Mucosa of descending colon (tissue), 3 donors: Measurements from ENCODE around the gene ARHGAP26. TPM values are rescaled to one million over a fixed set of nuclear protein-coding genes. Genes with fewer than 3 reads are reported as not detected.

Experiments
- ATAC-seq: fragments of 200-7000 bp; cut with Tn5 transposase; one replicate; pipeline ENCODE4 v1.9.1; 2020; ENCODE audit warnings: mild to moderate bottlenecking, moderate library complexity
- DNase-seq, 3 donors: peaks; one replicate each; pipeline ENCODE4 v3.0.0-alpha.2; 2020
- H3K36me3 ChIP-seq: fragments of 200-600 bp; one replicate; pipeline ENCODE4 v1.8.0; 2021; ENCODE audit warnings: low read depth, mild to moderate bottlenecking
- H3K4me1 ChIP-seq: fragments of 200-600 bp; one replicate; pipeline ENCODE4 v1.8.0; 2021; ENCODE audit warnings: low read depth, mild to moderate bottlenecking
- H3K4me3 ChIP-seq: fragments of 200-600 bp; one replicate; pipeline ENCODE4 v1.8.0; 2021; ENCODE audit warnings: mild to moderate bottlenecking
- H3K9me3 ChIP-seq: fragments of 200-600 bp; one replicate; pipeline ENCODE4 v1.8.0; 2021; ENCODE audit warnings: mild to moderate bottlenecking
- intact Hi-C, 2 donors: fragments of 100-400 bp; cut with DNase I in 1 of 2; cut with micrococcal nuclease in 1 of 2; formaldehyde crosslinking; loops; one replicate each; pipeline versions ENCODE4 v1.11.0 to v1.11.1; 2022; cut with DNase I, micrococcal nuclease
- total RNA-seq, 3 donors: library from RNA; stranded (reverse); fragmentation: NEBNext Ultra II Directional in 2 of 3; extraction: Animal tissue kit (Norgen Biotek cat#: 25700) in 2 of 3; gene quantifications; one replicate each; pipeline versions ENCODE4 v1.2.1 to v1.2.4, GENCODE V29; 2021 to 2023
- TF ChIP-seq, protein P1 (sequence below): fragments of 200-600 bp; IDR thresholded peaks from one replicate; pipeline ENCODE4 v1.8.0; 2022; ENCODE audit warnings: antibody characterized with exemption, mild to moderate bottlenecking
- donor health status: DM: no; HTN: no; CAD: no; lungs with moderate emphysema.
- donor health status: DM: no; HTN: no; CAD: no.
- donor health status: DM: no; HTN: yes; CAD: no.

The ARHGAP26 gene
- total RNA-seq, 3 donors from 2014 or later = 52.9 to 96.0 (median 67.8) TPM

DNA sequence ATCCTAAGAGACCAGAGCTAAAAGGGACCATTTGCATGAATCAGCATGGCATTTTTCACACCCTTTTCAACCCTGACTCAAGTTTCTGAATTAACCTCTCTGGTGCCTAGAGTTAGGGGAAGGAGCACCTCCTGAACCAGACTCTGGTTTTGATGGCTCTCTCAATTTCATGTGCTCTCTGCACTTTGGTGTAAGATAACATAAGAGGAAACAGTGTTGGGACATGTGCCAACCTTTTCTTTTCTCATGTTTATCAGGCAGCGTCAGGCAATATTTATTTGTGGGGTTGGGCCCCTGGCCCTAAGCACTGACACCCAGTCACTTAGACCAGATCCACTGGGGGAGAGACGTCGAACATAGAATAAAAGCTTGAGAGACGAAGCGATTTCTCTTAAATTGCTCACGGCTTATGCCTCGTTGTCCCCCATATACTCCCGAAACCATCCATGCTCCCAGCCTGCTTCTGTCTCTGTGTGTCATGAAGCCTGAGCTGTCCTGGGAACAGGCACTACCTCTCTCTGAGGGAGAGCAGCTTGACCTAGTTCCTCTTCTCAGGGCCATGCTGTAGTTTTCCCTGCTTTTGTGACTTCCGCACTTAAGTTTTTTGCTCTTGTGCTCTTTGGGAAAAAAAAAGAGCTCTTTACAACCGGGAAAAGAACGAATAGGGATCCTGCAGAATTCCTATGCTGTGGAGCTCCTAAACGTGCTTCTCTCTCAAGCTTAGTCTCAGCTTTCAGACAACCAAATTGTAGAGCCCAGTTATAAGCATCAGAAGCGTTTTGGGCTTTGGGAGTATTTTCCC, 437.6 kb downstream of the ARHGAP26 start:
- intact Hi-C loops = no loop called here
- TF ChIP-seq, protein P1, sequence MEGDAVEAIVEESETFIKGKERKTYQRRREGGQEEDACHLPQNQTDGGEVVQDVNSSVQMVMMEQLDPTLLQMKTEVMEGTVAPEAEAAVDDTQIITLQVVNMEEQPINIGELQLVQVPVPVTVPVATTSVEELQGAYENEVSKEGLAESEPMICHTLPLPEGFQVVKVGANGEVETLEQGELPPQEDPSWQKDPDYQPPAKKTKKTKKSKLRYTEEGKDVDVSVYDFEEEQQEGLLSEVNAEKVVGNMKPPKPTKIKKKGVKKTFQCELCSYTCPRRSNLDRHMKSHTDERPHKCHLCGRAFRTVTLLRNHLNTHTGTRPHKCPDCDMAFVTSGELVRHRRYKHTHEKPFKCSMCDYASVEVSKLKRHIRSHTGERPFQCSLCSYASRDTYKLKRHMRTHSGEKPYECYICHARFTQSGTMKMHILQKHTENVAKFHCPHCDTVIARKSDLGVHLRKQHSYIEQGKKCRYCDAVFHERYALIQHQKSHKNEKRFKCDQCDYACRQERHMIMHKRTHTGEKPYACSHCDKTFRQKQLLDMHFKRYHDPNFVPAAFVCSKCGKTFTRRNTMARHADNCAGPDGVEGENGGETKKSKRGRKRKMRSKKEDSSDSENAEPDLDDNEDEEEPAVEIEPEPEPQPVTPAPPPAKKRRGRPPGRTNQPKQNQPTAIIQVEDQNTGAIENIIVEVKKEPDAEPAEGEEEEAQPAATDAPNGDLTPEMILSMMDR = no peak
- Histone ChIP-seq H3K9me3 (no peaks in the 10 kb centered on the region), H3K36me3 (no peaks in the 10 kb centered on the region), H3K4me1 (no peaks in the 10 kb centered on the region), H3K4me3 (no peak overlapping the region)
- ATAC-seq = peak; percentile 43
- DNase-seq = no peak

DNA sequence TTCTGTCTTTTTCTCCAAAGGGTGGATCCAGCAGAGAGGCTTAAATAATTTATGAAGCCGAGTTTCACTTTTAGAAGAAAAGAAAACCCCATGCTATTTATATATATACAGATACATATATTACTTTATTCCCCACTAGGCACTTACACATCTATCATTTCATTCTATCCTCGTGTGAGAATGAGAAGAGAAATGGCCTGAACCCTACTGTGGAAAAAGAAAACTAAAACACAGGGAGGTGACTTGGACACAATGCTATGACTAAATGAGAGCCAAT, 438.1 kb downstream of the ARHGAP26 start:
- intact Hi-C loops = no loop called here
- Histone ChIP-seq H3K36me3 (no peaks in the 10 kb centered on the region), H3K4me3 (no peak overlapping the region), H3K4me1 (no peaks in the 10 kb centered on the region), H3K9me3 (no peaks in the 10 kb centered on the region)
- DNase-seq = no peak
- ATAC-seq = no peak
- TF ChIP-seq, protein P1 = no peak

- no peak for ATAC-seq
Measured at GRCh38 chr5:143208781-143209510, 438.8 kb downstream of the ARHGAP26 start.

DNA sequence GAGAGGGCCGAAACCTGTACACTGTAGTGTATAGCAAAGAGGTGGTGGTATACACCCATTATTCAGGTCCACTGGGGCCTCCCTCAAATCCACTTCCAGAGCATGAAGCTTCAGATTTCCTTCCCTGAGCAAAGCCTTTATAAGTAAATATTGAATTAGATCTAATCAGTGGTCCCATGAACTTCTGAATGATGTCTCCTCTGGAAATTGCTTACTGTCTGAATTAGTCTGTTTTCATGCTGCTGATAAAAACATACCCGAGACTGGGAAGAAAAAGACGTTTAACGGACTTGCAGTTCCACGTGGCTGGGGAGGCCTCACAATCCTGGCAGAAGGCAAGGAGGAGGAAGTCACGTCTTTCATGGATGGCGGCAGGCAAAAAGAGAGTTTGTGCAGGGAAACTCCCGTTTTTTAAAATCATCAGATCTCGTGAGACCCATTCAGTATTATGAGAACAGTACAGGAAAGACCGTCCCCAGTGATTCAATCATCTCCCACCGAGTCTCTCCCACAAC, 439.8 kb downstream of the ARHGAP26 start:
- TF ChIP-seq, protein P1 = no peak
- no peak for DNase-seq
- H3K4me3 ChIP-seq = no peak overlapping the region
- H3K9me3 ChIP-seq = no peaks in the 10 kb centered on the region
- no peak for ATAC-seq
- no peaks in the 10 kb centered on the region for H3K4me1 ChIP-seq
- no peaks in the 10 kb centered on the region for H3K36me3 ChIP-seq
- intact Hi-C loops = no loop called here

More at GRCh38 chr5:143208781-143209510, 438.8 kb downstream of the ARHGAP26 start:
- H3K4me3 ChIP-seq = no peak overlapping the region
- no peak for DNase-seq
- H3K36me3 ChIP-seq = no peaks in the 10 kb centered on the region
- no peaks in the 10 kb centered on the region for H3K9me3 ChIP-seq
- intact Hi-C loops = no loop called here
- TF ChIP-seq, protein P1 = no peak
- no peaks in the 10 kb centered on the region for H3K4me1 ChIP-seq

GRCh38 chr5:143210576-143210975, 440.4 kb downstream of the ARHGAP26 start:
- no peak for ATAC-seq
- TF ChIP-seq, protein P1 = no peak
- Histone ChIP-seq H3K9me3 (no peaks in the 10 kb centered on the region), H3K4me1 (no peaks in the 10 kb centered on the region), H3K36me3 (no peaks in the 10 kb centered on the region), H3K4me3 (no peak overlapping the region)
- intact Hi-C loops = no loop called here
- no peak for DNase-seq
